ENCODE data around the gene VOPP1.

- TF ChIP-seq TEF (CRISPR knock-in tag; IDR thresholded peaks at IDR 0.05) (no peak), ZSCAN5A (CRISPR knock-in tag; IDR thresholded peaks at IDR 0.05; ENCODE audit: borderline replicate concordance) (no peak), SIN3B (IDR thresholded peaks at IDR 0.05; ENCODE audit: low read length) (no peak), NFE2L1 (CRISPR knock-in tag; IDR thresholded peaks at IDR 0.05; ENCODE audit: borderline replicate concordance) (no peak), MAX (IDR thresholded peaks at IDR 0.05) (no peak), CTCF (CRISPR knock-in tag; IDR thresholded peaks at IDR 0.05) (no peak)
Measured at GRCh38 chr7:55457801-55458200, 114.5 kb downstream of the VOPP1 start.

All from HepG2 (cell line).